Epithelial cell of prostate (primary cell): ENCODE measurements around the gene C14orf132.
"Not testable (repeated sequence)": the region's sequence is repeated elsewhere in the genome, so short reads cannot be mapped to it uniquely, and the experiment has no call there.

Source experiments
- DNase-seq: peaks from one replicate; pipeline ENCODE4 v3.0.0-alpha.2; 2011; ENCODE audit warnings: low read depth, low spot score
- H3K27ac ChIP-seq: fragments of 450-650 bp; 2 replicates; pipeline ENCODE4 v1.5.1; 2017; ENCODE audit warnings: mild to moderate bottlenecking

Gene C14orf132

DNA sequence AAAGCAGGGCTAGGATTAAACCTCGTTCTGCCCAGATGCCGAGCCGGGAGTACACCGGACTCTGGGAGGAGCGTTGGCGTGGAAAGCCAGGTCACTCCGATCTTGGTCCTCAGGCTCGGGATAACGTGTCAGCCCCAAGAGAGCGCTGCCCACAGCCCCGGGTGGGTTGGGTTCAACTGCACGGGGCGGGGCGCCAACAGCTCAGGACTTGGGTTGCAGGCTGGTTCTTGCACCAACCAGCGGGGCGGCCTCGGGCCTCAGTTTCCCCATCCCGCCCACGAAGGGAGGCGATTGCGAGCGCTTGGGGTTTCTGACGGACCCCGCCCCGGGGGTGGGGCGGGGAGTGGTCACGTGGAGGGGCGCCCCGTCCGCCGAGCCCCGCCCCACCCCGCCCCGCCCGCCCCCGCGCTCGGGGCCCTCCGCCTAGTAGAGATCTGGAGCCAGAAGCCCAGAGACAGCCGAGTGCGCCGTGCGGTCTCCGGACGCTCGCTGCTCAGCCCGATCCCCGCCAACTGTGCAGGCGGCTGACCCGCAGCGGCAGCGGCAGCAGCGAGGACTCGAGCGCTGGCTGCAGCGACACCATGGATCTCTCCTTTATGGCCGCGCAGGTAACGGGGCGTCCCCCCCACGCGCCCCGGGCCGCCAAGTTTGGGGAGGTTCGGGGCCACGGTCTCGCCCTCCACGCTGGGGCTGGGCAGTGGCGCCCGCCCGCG is at the start of gene C14orf132:
Gene C14orf132, plus strand, starts transcription at position 443 of the 713 bp plus-strand sequence. Its CDS starts 139 bp downstream, at position 582.
- no peak within 1 kb of the TSS for H3K27ac ChIP-seq
- DNase-seq = no peak

DNA sequence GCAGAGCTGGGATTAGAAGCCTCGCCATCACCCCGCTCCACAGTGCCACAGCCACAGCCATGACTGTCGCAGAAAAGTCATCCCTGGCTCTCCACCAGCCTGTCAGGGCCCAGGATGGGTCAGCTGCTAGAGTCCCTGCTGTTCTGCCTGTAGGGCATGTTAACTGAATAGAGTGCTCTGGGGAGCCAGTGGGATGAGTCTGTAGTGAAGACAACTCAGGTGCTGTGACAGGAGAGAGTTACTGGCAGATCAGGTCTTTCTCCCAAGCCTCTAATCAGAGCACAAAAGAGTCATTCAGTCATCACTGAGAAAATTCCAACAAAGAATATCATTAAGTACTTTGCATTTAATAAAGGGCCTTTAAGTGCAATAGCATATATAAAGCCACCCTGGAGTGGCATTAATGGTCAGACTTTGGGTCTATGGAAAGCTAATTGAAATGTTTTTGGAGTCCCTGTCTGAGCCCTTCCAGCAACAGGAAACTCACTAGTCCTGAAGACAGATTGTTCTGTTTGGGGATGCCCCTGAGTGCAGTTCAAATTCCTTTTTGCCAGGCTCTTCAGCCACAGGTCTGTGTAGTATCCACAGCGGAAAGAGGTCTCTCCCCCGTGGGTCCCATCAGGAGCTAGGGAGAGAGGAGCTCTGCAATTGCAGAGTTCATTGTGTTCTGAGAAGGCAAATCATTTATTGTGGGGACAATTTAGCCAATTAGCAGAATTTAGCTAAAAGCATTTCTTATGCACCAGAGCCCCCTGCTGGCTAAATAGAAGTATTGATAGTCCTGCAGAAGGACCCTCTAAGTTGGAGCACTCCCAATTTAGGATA is 45.2 kb upstream of the C14orf132 start:
- no peak overlapping the region for H3K27ac ChIP-seq
- no peak for DNase-seq

DNA sequence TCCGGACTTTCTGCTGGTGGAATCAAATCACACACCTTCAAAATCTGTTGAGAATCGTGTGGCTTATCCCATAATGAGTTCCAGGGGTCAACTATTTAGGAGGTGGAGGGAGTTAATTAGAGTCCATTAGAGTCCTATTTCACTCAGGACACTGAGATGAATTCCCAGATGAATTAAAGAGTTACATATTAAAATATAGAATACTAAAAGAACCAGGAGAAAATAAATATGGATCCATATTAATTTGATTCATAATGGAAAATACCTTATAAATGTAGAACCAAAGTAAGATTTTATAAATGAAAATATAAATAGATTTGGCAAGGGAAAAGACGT is 44.6 kb upstream of the C14orf132 start:
- H3K27ac ChIP-seq = no peak overlapping the region
- DNase-seq = no peak

DNA sequence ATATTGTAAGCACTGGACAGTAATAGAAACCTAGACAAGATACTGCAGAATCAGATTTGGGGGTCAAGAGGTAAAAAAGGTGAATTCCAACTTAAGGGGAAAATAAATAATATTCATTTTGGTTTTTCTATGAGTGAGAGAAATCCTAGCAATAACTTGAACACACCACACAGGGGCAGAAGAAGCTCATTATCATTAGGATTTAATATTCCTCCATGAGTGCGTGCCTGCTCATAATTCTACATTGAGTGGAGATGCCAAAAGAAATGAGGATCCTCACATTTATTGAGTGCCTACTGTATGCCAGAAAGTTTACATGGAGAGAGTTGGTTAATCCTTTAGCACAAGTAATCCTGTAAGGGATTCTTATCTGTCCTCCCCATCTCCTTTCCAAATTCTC is 40.5 kb upstream of the C14orf132 start:
- H3K27ac ChIP-seq = no peak overlapping the region
- DNase-seq = no peak

DNA sequence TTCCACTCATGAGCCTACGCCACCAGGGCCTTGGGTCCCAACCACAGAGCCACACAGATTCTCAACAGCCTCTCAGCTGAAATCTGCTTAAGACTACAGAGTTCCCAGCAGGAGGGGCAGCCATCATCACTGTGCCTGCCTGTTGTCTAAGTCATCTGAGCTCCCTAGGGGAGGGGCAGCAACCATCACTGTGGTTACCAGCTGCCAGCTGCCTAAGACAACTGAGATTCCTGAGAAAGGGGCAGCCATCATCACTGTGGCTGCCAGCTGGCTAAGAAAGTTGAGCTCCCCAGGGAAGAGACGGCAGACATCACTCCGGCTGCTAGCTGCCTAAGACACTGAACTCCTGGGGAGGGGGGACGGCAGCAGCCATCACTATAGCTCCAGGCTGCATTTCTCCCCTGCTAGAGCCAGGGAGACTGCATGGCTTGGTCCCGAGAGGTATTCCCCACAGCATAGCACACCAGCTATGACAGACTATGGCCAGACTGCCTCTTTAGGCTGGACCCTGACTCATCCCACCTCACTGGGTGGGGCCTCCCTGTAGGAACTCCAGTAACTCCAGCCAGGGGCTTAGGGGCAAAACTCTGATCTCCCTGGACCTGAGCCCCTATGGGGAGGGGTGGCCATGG is 37.2 kb upstream of the C14orf132 start:
- no peak overlapping the region for H3K27ac ChIP-seq
- no peak for DNase-seq

DNA sequence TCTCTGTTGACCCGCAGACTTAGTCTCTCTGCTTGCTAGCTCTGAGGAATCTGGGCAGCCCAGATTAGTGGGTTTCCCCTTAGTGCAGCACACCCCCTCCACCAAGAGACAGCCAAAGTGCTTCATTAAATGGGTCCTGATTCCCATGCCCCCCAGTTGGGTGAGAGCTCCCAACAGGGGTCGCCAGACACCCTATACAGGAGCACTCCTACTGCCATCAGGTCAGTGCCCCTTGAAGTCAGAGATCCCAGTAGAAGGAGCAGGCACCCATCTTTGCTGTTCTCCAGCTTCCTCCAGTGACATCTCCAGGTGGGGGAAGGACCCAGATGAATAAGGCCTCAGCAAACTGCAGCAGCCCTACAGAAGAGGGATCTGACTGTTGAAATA is 36.7 kb upstream of the C14orf132 start:
- no peak overlapping the region for H3K27ac ChIP-seq

DNA sequence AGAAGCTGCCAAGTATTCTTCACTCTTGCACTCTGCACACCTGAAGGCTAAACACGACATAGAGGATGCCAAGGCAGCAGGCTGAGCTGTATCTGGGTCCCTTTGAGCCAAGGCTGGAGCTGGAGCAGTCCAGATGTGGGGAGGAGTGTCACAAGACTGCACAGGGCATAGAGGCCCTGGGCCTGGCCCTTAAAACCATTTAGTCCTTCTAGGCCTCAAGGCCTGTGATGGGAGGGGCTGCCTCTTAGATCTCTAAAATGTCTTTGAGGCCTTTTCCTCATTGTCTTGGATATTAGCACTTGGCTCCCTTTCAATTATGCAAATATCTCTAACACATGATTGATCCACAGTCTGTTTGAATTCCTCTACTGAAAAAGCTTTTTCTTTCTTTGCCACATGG is 28.0 kb upstream of the C14orf132 start:
- no peak overlapping the region for H3K27ac ChIP-seq
- DNase-seq = no peak

More for the DNA sequence above, 36.7 kb upstream of the C14orf132 start:
- DNase-seq = no peak

DNA sequence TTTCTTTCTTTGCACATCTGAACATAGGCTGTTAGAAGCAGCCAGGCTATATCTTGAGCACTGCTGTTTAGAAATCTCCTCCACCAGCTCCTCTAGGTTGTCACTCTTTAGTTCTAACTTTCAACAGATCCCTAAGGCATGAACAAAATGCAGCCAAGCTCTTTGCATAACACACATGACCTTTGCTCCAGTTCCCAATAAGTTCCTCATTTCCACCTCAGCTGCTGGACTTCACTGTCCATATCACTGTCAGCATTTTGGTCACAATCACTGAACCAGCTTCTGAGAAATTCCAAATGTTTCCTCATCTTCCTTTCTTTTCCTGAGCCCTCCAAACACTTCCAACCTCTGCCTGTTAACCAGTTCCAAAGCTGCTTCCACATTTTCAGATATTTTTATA is 27.6 kb upstream of the C14orf132 start:
- no peak overlapping the region for H3K27ac ChIP-seq
- no peak for DNase-seq

DNA sequence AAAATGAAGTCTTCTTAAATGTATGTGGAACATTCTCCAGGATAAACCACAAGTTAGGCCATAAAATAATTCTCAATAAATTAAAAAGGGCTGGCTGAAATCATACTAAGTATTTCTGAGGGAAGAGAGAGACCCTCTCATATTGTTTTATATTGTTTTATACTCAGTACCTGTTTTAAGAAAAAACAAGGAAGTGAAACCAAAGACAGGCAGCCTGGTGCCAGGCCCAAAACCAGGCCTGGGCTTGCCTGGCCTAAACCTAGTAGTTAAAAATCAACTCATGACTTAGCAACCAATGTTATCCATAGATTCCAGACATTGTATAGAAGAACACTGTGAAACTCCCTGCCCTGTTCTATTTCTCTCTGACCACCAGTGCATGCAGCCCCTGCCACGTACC is 26.4 kb upstream of the C14orf132 start:
- H3K27ac ChIP-seq = peak overlapping the region; percentile 39
- DNase-seq = not testable (repeated sequence)

DNA sequence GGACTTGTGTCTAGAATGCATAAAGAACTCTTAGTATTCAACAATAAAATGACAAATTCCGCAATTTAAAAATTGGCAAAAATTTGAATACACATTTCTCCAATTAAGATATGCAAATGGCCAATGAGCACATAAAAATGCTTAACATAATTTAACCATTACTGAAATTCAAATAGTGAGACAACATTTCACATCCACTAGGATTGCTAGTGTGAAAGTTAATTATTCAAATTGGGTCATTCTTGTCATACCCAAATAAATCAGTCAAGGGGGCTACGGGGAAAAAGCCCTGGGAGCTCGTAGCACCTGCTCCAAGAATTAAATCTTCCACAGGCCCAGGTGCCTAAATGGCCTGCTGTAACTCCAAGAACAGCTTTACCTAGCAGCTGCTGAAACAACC is 25.0 kb upstream of the C14orf132 start:
- H3K27ac ChIP-seq = no peak overlapping the region
- no peak for DNase-seq

DNA sequence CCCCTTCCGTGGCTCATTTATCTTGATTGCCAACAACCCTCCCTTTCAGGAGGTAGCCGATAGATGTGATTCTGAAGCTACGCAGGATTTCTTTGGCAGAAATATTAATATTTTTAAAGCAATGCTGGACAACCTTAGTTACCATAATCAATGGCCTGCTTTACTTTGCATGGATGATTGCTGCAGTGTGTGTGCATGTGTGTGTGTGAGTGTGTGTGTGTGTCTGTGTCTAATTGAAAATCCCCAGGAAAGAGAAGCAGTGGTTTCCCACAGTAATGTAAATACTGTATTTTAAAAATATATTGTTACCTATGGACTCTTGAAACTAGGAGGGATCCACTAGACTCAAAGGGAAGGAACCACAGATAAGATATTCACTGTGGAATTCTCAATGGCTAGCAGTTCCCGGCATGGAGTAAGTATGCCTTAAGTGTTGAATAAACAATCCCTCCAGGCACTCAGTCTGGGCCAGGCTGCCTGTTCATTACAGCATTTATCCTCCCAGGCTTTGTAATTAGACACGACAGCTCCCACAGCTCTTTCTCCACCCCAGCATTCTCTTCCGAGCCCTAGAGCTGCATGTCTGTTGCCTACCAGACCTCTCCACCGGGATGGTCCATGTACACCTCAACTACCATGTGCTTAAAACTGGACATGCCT is 22.5 kb upstream of the C14orf132 start:
- DNase-seq = no peak
- H3K27ac ChIP-seq = no peak overlapping the region

DNA sequence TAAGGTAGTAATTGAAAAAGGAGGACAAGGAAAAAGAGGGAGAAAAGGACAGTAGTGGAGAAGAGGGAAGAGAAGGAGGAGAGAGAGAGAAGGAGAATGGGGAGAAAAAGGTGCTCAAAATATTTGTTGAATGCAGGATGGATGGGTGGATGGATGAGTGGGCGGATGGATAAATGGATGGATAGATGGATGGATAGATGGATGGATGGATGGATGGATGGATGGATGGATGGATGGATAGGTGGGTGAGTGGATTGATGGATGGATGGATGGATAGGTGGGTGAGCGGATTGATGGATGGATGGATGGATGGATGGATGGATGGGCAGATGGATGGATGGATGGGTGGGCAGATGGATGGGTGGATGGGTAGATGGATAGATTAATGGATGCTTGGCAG is 21.3 kb upstream of the C14orf132 start:
- no peak overlapping the region for H3K27ac ChIP-seq
- DNase-seq = no peak

DNA sequence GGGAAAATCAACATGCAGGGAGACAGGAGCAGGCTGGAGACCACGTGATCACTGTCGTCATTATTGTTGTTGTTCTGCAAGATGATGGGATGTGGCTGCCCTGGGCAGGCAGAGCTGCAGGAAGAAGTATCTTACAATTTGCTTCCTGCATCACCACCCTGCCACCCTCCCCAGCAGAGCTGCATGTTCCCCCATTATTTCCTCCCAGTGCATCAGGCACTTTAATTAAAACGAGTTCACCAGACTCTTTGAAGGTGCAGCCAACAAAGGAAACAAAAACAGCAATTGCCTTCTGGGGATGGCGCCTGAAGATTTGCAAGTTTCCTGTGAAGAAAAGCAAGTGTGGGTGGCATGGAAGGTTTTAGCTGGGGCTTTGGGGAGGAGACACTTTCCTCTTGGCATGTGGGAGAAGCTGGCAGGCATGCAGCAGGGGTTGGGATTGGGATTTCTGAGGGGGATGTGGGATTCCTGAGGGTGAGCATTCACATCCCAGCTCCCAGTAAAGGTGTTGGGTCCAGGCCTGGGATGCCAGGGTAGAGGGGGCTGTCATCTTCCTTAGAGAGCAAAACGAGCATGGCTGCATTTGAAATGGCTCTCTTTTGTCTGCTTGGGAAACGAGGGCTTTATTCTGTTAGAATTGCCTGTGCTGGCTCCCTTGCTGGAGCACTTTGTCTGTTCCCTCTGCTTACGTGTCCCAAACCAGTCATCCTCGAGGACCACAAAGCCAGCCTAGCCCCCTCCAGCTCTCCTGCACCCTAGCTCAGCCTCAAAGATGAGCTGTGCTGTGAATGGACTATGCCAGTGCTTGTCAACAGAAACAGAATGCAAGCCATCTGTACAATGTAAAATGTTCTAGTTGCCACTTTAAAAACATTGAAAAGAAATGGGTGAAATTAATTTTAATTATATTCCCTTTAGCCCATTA is 11.5 kb upstream of the C14orf132 start:
- no peak for DNase-seq
- no peak overlapping the region for H3K27ac ChIP-seq

DNA sequence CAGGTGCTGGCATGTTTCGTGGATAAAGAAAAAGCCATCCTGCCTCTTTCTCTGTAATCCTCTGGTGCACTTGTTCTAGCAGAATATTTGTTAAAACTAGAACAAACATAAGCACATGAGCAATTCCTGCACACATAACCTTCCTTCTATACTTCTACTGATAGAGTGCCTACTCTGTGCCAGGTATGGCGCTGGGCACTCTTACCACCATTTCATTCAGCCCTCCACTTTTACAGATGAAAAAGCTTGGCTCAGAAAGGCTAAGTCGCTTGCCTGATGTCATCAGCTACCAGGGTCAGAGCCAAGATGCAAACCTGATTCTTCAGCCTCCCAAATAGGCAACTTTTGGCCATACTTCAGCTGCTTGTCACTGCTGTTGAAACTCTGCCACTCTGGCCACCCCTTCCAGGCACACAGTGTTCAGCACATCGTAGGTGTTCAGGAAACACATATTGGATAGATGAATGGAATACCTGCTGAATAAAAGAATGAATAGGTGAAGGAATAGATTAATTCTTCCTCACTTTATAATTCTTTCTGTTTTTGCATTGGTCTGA is 10.0 kb upstream of the C14orf132 start:
- no peak for DNase-seq
- H3K27ac ChIP-seq = no peak overlapping the region

DNA sequence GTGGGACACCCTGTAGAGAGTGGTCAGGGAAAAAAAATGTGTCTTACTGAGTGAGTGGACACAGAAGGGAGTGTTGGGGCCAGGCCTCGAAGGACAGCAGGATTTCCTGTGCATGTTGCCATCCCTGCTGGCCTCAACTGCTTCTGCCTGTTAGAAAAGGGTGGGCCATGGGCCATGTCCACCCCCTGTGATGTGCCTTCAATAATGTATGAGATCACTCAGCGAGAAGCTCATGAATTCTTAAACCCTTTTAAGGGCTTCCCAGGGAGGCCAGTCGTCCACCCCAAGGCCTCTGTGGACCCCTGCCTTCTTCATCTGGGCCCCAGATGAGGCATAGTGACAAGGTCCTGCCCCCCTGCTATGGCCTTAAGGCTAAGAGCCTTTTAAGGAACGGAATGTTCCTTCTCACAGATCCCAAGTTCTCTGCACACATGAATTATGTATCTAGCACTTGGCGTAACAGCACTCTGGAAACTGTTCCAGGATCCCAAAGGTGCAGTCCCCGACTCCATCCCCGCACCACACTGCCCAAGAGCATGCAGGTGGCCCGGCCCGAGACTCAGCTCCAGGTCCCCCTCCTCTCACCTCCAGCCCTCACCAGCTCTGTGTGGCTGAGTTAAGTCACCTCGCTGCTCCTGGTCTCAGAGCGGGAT is 8.9 kb upstream of the C14orf132 start:
- no peak overlapping the region for H3K27ac ChIP-seq
- no peak for DNase-seq

DNA sequence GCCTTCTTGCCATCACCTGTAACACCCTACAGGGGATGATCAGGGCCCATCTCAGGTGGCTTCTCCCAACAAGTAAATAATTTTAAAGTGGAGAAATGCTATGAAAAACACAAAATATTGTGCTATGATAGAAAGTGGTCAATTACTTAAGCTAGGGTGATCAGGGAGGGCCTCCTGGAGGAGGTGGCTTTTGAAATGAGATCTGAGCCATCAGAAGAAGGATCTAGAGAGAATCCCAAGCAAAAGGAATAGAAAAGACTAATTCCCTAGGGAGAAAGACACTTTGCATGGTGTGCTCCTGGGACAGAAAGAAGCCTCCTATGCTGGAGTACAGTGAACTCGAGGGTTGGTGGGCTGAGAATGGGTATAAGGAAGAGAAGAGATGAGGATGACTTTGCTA is 7.5 kb upstream of the C14orf132 start:
- no peak overlapping the region for H3K27ac ChIP-seq

DNA sequence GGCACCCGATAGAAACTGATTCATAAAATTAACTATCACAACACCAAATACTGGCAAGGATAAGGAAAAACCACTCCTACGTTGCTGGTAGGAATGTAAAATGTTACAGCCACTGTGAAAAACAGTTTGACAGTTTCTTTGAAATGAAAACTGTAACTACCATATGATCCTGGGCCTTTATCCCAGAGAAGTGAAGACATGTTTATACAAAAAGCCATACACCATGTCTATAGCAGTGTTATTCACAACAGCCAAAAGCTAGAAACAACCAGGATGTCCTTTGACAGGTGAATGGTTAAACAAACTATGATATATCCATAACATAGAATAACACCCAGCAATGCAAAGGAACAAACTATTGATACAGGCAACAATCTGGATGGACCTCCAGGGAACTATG is 3.7 kb upstream of the C14orf132 start:
- no peak for DNase-seq
- no peak overlapping the region for H3K27ac ChIP-seq

More for the DNA sequence above, 7.5 kb upstream of the C14orf132 start:
- no peak for DNase-seq

DNA sequence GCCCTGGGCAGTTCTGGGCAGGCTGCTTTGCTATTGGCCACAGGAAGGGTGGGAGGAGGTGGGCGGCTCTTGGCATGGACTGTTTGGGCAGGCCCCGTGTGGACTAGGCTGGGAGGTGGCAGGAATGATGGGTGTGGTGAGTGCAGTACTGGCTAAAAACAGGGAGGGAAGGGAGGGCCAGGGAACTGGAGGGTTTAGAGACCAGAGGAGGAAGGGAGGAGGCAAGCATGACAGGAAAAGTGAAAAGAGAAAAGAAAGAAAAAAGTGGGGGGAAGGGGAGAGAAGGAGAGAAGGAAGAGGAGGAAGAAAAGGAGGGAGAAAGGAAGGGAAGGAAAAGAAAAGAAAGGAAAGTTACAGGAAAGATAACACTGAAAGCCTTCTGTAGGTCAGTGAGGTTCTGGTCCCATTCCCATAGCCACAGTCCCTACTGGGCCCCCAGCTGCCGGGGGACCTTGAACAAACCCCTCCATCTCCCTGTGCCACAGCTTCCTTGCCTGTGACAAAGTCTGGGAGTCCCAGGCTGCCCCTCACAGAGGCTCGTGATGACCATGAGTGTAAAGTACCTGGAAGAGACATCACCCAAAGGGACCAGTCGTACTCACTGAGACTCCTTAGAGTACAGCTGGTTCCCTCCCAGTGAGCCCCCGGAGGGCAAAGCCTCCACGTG is 1.1 kb upstream of the C14orf132 start:
- DNase-seq = no peak
- H3K27ac ChIP-seq = no peak overlapping the region

DNA sequence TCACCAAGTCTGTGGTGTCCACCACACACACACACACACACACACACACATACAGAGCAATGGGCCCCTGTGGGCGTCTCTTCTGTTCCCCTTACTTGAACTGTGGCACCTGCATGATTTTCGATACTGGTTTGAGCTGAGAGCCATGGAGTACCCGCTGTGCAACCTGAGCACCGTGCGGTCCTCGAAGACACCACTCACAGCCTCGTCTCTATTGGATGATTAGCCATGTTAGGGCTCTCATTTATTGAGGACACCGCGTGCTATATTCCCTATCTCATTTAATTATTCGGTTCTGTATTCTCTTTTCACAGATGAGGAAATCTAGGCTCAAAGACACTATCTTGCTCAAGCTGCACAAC is 623 bp upstream of the C14orf132 start:
- no peak overlapping the region for H3K27ac ChIP-seq
- no peak for DNase-seq
